K562 (cell line): Measurements from ENCODE around the gene FANCD2. TPM values are rescaled to one million over a fixed set of nuclear protein-coding genes. Genes with fewer than 3 reads are reported as not detected.
A peak's percentile ranks its signal among the peaks of the same experiment; 100 is the strongest.

ENCODE experiments used
- ADNP ChIP-seq: fragments of 200-800 bp; sonication (Bioruptor generic); IDR thresholded peaks from 2 replicates; pipeline ENCODE4 v1.6.1; 2016; ENCODE audit warnings: missing genetic modification characterization, missing compliant biosample characterization
- ATF7 ChIP-seq: fragments of 450-650 bp; IDR thresholded peaks from 2 replicates; pipeline ENCODE4 v1.7.1; 2014; ENCODE audit warnings: mild to moderate bottlenecking, moderate library complexity
- FOXK1 ChIP-seq: sonication (generic); formaldehyde crosslinking; IDR thresholded peaks from 2 replicates; pipeline ENCODE4 v1.8.0; 2022; ENCODE audit warnings: missing genetic modification reagents, mild to moderate bottlenecking, borderline replicate concordance
- FOXP1 ChIP-seq: sonication (generic); formaldehyde crosslinking; IDR thresholded peaks from 2 replicates; pipeline ENCODE4 v1.8.0; 2022; ENCODE audit warnings: mild to moderate bottlenecking, missing genetic modification reagents
- GTF2A2 ChIP-seq: IDR thresholded peaks from 2 replicates; pipeline ENCODE4 v1.6.1; 2016; ENCODE audit warnings: mild to moderate bottlenecking, missing genetic modification characterization, missing compliant biosample characterization
- HDAC8 ChIP-seq: fragments of 450-650 bp; IDR thresholded peaks from 2 replicates; pipeline ENCODE4 v1.6.1; 2016; ENCODE audit warnings: mild to moderate bottlenecking, missing genetic modification characterization, moderate library complexity, missing compliant biosample characterization
- HSF4 ChIP-seq: fragments of 250-450 bp; sonication (Bioruptor Pico); IDR thresholded peaks from 2 replicates; pipeline ENCODE4 v2.1.2; 2022; ENCODE audit warnings: mild to moderate bottlenecking, moderate library complexity, borderline replicate concordance
- LARP7 ChIP-seq: fragments of 450-650 bp; IDR thresholded peaks from 2 replicates; pipeline ENCODE4 v1.6.1; 2016
- NCOA4 ChIP-seq: fragments of 450-650 bp; IDR thresholded peaks from 2 replicates; pipeline ENCODE4 v1.6.1; 2018; ENCODE audit warnings: mild to moderate bottlenecking; ENCODE audit not compliant: partially characterized antibody
- POLR2AphosphoS5 ChIP-seq: IDR thresholded peaks from 2 replicates; pipeline ENCODE4 v1.6.1; 2011; ENCODE audit warnings: mild to moderate bottlenecking, low read depth, low read length, moderate library complexity; ENCODE audit not compliant: control insufficient read depth, insufficient read depth
- RB1 ChIP-seq: fragments of 450-650 bp; IDR thresholded peaks from 2 replicates; pipeline ENCODE4 v1.6.1; 2017; ENCODE audit warnings: low read depth, mild to moderate bottlenecking
- SMAD4 ChIP-seq: fragments of 250-450 bp; sonication (Bioruptor Pico); conservative IDR thresholded peaks from 2 replicates; pipeline ENCODE4 v1.8.0; 2021; ENCODE audit warnings: inconsistent platforms, mild to moderate bottlenecking, moderate library complexity
- SRSF3 ChIP-seq: fragments of 200-400 bp; formaldehyde crosslinking; IDR thresholded peaks from 2 replicates; pipeline ENCODE4 v1.6.1; 2016; ENCODE audit warnings: mild to moderate bottlenecking, low read length, moderate library complexity; ENCODE audit not compliant: insufficient read depth
- TRIM28 ChIP-seq: fragments of 450-650 bp; IDR thresholded peaks from 2 replicates; pipeline ENCODE4 v1.6.1; 2017
- XRCC5 ChIP-seq: fragments of 200-400 bp; formaldehyde crosslinking; IDR thresholded peaks from 2 replicates; pipeline ENCODE4 v1.6.1; 2017; ENCODE audit warnings: low read depth, mild to moderate bottlenecking, low read length
- ZNF121 ChIP-seq: sonication (generic); formaldehyde crosslinking; conservative IDR thresholded peaks from 2 replicates; pipeline ENCODE4 v1.8.0; 2022; ENCODE audit warnings: missing genetic modification reagents
- ZNF699 ChIP-seq: fragments of 250-450 bp; sonication (Bioruptor Pico); IDR thresholded peaks from 2 replicates; pipeline ENCODE4 v1.8.0; 2021; ENCODE audit warnings: mild to moderate bottlenecking, moderate library complexity; ENCODE audit not compliant: insufficient replicate concordance
- polyA plus RNA-seq, 8 experiments: library from polyadenylated mRNA; depleted of rRNA in 4 of 8; stranded (reverse) in 5 of 8; unstranded in 3 of 8; fragments of >200 nt; fragmentation: Nextera tagmentation in 2 of 8; fragmentation: Illumina TruSeq in 1 of 8; extraction: Ambion mirVana in 2 of 8; extraction: Trizol in 1 of 8; gene quantifications; 2 replicates each; pipeline versions ENCODE4 v1.2.1 to v1.2.3, GENCODE V29; 2011 to 2014; ENCODE audit warnings: inconsistent platforms in 1 of 8, missing spikeins in 1 of 8
- total RNA-seq, 7 experiments: library from RNA; depleted of rRNA in 6 of 7; stranded (reverse); fragments of >200 nt in 6 of 7; fragmentation: Illumina TruSeq in 2 of 7; extraction: Trizol in 2 of 7; gene quantifications; 2 replicates each; pipeline versions ENCODE4 v1.2.1 to v1.2.3, GENCODE V29; 2011 to 2021; ENCODE audit warnings: low replicate concordance in 1 of 7
- TF ChIP-seq, protein P1 (sequence below): sonication (generic); formaldehyde crosslinking; IDR thresholded peaks from 2 replicates; pipeline ENCODE4 v1.8.0; 2022; ENCODE audit warnings: mild to moderate bottlenecking, missing genetic modification reagents
- TF ChIP-seq, protein P2 (sequence below): fragments of 450-650 bp; formaldehyde crosslinking; IDR thresholded peaks from 2 replicates; pipeline ENCODE4 v1.4.0; 2022; ENCODE audit warnings: missing genetic modification characterization
- TF ChIP-seq, protein P3 (sequence below): fragments of 200-800 bp; sonication (Bioruptor generic); IDR thresholded peaks from 2 replicates; pipeline ENCODE4 v1.6.1; 2017; ENCODE audit warnings: missing genetic modification characterization, missing compliant biosample characterization
- TF ChIP-seq, protein P4 (sequence below): sonication (generic); formaldehyde crosslinking; IDR thresholded peaks from 2 replicates; pipeline ENCODE4 v1.8.1; 2023; ENCODE audit warnings: mild to moderate bottlenecking, missing genetic modification reagents, moderate library complexity
- TF ChIP-seq, protein P5 (sequence below), 2 experiments: fragments of 200-800 bp in 1 of 2; sonication (Bioruptor generic) in 1 of 2; sonication (generic) in 1 of 2; formaldehyde crosslinking in 1 of 2; IDR thresholded peaks in 1 of 2; conservative IDR thresholded peaks in 1 of 2; 2 replicates each; pipeline versions ENCODE4 v1.5.0 to v1.6.1; 2016 to 2020; ENCODE audit warnings: missing compliant biosample characterization in 1 of 2, missing genetic modification characterization in 1 of 2, missing genetic modification reagents in 1 of 2

FANCD2 gene
- total and polyA plus RNA-seq, 9 of the 15 experiments (the other 6 are each of a cell fraction or from before 2014, with no cell fraction given): 59.4 to 137 (median 96.1) TPM

GRCh38 chr3:10142707-10143560, 116.7 kb downstream of the FANCD2 start (continued):
- no peak for TF ChIP-seq HDAC8
- TF ChIP-seq, protein P1, sequence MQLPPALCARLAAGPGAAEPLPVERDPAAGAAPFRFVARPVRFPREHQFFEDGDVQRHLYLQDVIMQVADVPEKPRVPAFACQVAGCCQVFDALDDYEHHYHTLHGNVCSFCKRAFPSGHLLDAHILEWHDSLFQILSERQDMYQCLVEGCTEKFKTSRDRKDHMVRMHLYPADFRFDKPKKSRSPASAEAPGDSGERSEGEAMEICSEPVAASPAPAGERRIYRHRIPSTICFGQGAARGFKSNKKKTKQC: peak; percentile 9; the same call in 1 of the 2 replicates
- TF ChIP-seq, protein P2, sequence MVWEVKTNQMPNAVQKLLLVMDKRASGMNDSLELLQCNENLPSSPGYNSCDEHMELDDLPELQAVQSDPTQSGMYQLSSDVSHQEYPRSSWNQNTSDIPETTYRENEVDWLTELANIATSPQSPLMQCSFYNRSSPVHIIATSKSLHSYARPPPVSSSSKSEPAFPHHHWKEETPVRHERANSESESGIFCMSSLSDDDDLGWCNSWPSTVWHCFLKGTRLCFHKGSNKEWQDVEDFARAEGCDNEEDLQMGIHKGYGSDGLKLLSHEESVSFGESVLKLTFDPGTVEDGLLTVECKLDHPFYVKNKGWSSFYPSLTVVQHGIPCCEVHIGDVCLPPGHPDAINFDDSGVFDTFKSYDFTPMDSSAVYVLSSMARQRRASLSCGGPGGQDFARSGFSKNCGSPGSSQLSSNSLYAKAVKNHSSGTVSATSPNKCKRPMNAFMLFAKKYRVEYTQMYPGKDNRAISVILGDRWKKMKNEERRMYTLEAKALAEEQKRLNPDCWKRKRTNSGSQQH (CRISPR knock-in tag): no peak
- no peak for TF ChIP-seq XRCC5
- TF ChIP-seq NCOA4: no peak
- peak; percentile 94; the same call in 1 of the 2 replicates for TF ChIP-seq TRIM28
- TF ChIP-seq, protein P3, sequence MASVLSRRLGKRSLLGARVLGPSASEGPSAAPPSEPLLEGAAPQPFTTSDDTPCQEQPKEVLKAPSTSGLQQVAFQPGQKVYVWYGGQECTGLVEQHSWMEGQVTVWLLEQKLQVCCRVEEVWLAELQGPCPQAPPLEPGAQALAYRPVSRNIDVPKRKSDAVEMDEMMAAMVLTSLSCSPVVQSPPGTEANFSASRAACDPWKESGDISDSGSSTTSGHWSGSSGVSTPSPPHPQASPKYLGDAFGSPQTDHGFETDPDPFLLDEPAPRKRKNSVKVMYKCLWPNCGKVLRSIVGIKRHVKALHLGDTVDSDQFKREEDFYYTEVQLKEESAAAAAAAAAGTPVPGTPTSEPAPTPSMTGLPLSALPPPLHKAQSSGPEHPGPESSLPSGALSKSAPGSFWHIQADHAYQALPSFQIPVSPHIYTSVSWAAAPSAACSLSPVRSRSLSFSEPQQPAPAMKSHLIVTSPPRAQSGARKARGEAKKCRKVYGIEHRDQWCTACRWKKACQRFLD (CRISPR knock-in tag): no peak
- TF ChIP-seq ADNP (tag): peak; percentile 71; the same call in 1 of the 2 replicates
- TF ChIP-seq SMAD4 (CRISPR knock-in tag): peak; percentile 74
- TF ChIP-seq, protein P4, sequence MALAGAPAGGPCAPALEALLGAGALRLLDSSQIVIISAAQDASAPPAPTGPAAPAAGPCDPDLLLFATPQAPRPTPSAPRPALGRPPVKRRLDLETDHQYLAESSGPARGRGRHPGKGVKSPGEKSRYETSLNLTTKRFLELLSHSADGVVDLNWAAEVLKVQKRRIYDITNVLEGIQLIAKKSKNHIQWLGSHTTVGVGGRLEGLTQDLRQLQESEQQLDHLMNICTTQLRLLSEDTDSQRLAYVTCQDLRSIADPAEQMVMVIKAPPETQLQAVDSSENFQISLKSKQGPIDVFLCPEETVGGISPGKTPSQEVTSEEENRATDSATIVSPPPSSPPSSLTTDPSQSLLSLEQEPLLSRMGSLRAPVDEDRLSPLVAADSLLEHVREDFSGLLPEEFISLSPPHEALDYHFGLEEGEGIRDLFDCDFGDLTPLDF (CRISPR knock-in tag): no peak; the same call in 1 of the 2 replicates
- TF ChIP-seq SRSF3: no peak
- TF ChIP-seq GTF2A2 (tag): no peak
- no peak for TF ChIP-seq ZNF121
- TF ChIP-seq POLR2AphosphoS5: no peak
- TF ChIP-seq LARP7: peak; percentile 74; the same call in 1 of the 2 replicates
- peak; percentile 52 for TF ChIP-seq FOXP1 (CRISPR knock-in tag)
- TF ChIP-seq ATF7: peak; percentile 84; the same call in 1 of the 2 replicates
- no peak for TF ChIP-seq FOXK1 (CRISPR knock-in tag)
- no peak for TF ChIP-seq HSF4 (CRISPR knock-in tag)
- TF ChIP-seq ZNF699 (CRISPR knock-in tag): no peak
- TF ChIP-seq, protein P5, sequence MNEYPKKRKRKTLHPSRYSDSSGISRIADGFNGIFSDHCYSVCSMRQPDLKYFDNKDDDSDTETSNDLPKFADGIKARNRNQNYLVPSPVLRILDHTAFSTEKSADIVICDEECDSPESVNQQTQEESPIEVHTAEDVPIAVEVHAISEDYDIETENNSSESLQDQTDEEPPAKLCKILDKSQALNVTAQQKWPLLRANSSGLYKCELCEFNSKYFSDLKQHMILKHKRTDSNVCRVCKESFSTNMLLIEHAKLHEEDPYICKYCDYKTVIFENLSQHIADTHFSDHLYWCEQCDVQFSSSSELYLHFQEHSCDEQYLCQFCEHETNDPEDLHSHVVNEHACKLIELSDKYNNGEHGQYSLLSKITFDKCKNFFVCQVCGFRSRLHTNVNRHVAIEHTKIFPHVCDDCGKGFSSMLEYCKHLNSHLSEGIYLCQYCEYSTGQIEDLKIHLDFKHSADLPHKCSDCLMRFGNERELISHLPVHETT (CRISPR knock-in tag; conservative IDR thresholded peaks at IDR 0.05 in 1 of 2, IDR thresholded peaks at IDR 0.05 in 1 of 2): no peak
- no peak for TF ChIP-seq RB1
